Stimulated activated CD4-positive, alpha-beta T cell treated with anti-CD3 and anti-CD28 coated beads, Interleukin-4, amount 100 ng/mL, for 48 hours (primary cell): ENCODE results near the gene PIP4K2A.
A peak's percentile ranks its signal among the peaks of the same experiment; 100 is the strongest.
"Not testable (repeated sequence)": the region's sequence is repeated elsewhere in the genome, so short reads cannot be mapped to it uniquely, and the experiment has no call there.

Experiments
- DNase-seq, 2 donors: peaks; one replicate each; pipeline ENCODE4 v3.0.0-alpha.2; 2020; ENCODE audit warnings: low read depth in 2 of 2

The PIP4K2A gene

DNA sequence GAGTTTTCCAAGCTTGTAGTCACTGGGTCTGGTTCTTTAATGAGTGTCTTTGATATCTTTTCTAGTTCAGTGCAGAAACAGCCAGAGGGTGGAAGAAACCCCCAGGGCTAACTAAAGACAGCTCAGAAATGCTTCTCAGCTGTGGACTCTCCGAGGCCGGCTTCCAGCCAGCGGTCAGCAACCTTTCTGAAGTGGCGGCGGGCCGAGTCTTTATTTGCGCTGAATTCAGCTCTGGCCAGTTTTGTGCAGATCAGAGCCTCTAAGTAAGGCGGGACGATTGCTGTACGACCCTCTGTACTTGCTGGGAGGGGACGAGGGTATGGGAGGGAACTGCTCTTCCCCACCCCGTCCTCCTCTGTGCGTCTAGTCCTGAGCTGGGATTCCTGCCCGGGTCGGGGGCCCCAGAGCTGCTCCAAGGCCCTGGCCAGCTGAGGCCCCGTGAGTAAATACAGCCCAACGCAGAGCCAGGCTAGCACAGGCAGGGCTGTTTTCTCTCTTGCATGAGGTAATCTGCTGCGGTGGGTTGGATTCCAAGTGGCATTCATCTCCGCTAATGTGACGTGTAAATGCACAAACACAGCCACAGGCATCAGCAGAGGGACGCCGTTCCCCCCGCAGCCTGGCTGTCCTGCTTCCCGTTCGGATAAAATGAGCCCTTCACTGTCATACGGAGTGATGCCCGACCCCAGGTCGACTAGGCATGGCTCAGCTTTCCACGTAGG, 159.8 kb downstream of the PIP4K2A start:
- DNase-seq: no peak

DNA sequence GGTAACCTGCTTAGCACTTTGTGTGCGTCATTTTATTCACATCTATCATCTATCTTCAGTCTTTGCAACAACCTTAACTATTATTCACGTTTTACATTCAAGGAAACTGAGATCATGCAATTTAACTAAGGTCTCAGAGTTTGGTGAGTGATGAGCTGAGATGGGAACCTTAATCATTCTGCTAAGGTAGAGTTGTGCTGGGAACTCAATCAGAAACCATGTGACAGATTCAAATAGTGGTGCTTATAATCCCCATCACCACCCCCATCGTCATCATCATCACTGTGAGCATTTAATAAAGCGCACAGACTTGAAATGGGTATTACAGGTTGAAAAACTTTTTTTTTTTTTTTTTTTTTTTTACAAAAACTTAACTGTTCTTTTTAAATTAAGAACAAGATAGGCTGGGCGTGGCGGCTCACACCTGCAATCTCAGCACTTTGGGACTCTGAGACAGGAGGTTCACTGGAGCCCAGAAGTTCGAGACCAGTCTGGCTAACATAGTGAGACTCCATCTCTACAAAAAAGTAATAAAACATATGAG, 160.9 kb downstream of the PIP4K2A start:
- no peak for DNase-seq

DNA sequence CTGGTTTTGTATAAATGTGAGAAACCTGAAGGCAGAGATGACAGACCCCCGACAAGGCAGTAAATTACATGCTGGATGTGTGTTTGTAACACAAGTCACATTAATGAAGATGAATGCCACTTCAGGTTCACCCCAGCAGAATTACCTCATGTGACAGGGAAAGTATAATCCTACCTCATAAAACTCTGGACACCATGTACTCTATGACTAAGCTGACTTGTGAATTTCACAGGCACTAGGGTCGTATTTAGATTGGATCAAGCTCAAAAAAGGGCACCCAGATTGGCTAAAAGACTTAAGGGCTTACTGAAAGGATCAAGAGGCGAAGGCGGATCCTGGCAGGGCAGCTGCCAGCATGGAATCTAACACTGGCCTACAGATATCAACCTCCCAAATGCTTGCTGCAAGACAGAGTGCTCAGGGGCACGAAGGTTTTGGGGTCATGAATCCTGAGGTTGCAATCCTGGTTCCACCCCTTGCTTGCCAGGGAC, 161.4 kb downstream of the PIP4K2A start:
- DNase-seq: no peak

DNA sequence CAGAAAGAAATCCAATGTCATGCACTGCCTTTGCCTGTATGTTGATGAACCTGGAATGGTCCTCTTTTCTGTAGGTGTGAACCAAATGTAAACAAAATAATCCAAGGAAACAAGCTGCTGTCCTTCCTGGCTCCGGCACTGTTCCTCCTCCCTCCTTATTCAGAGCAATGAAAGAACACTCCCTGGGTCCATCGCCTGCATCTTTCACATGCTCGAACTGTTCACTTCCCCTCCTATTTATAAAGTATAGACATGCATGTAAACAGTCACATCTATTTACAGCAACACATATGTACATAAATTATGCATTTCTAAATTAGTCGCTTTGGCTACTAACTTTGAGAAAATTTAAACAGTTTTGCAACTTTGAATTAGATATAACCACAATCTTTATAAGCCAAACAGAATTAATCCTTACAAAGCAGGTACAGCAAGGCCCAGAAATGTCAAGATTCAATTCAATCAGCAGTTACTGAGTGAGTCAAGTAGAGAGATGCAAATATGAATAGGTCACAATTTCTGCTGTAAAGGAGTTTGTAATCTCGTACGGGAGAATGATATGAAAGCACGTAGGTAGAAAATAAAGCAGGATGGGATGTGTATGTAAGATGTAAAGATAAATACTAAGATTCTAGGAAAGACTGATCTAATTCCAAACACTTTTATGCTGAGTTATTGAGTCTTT, 162.6 kb downstream of the PIP4K2A start:
- DNase-seq: no peak

DNA sequence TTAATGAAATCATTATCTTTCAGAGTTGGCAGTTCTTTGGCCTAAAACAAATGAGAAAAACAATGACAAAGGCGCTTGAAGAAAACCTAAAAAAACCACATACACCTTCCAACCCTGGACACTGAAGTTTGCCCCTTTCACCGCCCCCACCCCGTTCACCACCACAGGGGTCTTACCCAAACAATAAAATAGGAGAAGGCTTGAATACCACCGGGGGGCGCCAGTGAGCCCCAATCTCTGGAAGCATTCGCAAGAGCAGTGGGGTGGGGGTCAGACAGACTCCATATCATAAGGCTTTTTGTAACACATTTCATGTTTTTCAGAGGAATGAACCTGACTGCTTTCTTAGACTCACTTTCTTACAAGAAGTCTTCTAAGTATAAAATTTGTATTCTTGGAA, 163.6 kb downstream of the PIP4K2A start:
- DNase-seq: peak; percentile 54 to 65

DNA sequence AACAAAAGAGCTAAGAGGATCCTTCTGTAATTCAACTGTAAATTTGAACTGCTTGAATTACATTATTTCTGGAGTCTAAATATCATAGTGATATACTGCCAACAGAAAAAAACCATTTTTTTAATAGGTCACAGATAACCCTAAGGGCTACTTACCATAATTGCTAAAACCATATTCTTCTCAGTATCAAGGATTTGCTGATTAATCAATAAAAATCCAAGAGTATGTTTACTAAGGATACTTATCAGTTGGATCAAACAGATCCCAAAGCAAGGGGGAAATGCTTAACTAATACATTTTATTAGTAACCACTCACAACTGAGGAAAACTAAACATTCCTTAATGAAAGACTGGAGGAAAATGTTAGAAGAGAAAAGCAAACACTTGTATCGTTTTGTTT, 166.0 kb downstream of the PIP4K2A start:
- DNase-seq: no peak

DNA sequence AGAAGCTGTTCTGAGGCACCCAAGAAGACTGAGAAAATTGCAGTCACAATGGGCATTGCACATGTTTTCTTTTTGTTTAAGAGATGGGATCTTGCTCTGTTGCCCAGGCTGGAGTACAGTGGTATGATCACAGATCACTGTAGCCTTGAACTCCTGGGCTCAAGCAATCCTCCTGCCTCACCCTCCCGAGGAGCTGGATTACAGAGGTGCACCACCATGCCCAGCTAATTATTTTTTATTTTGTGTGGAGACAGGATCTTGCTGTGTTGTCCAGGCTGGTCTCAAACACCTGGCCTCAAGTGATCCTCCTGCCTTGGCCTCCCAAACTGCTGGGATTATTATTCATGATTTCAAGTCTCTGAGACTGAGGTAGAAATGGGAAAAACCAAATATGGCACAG, 168.7 kb downstream of the PIP4K2A start:
- DNase-seq: no peak

DNA sequence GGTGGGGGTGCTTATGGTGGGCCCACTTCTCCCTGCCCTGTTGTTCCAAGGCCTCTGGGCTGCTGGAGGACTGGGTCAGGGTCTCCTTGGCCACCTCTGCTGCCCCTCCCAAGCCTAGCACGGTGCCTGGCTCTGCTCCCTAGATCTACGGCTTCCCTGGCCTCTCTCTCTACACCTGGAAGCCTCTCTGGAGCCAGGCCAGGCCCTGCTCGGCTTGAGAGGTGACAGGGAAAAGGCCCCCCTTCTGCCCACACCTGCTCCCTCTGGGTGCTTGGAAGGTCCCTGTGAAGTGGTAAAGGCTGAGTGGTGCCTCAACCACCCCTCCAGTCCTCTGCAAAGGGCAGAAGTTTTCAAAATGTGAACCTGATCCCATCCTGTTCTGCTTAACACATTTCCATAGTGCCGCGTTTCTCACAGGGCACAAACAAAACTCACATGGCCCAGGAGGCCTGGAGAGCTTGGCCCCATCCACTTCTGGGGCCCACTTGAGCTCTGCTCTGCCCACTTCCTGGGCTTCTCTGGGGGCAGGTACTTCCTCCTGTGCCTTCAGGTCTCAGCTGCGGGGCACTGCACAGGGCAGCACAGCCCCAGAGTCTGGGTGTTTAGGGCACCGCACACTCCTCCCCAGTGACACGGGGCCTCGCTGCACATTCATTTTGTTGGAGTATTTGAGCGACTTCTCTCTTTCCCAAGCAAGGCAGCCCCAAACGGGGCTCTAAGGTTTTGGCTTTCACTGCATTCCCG, 169.9 kb downstream of the PIP4K2A start:
- no peak for DNase-seq

DNA sequence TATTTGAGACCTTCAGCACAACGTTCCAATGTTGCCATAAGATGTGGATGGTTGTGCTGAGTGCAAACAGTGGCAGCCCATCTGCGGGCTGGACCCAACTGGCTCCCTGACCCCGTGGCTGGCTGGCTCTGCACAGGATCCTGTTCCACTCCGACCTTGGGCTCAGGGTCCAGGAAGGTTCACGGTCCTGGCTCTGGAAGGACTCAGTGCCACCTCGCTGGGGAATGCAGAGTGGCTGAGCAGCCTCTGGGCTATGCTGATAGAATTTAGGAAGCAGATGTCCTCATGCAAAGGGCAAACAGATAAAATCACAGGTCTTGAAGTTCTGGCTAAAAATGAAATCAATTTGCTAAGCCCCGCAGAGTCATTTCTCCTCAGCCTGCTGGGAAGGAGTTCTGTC, 171.6 kb downstream of the PIP4K2A start:
- DNase-seq: no peak

DNA sequence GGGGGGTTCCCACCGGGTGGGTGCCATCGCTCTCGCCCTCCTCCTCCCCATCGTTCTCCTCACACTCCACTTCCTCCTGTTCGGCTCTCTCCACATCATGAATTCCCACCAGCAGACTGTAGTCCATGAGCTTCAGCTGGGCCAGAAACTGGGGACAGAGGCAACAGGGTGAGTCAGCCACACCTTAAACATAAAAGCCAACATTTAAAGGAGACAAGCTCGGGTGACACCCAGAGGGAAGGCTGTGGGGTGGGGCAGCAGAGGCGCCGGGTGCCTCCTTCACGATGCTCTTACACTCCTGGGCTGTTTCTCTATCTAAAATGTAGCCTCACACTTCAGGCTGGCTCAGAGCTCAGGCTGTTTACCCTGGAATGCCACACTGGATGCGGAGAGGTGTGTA, 172.5 kb downstream of the PIP4K2A start:
- DNase-seq: no peak

DNA sequence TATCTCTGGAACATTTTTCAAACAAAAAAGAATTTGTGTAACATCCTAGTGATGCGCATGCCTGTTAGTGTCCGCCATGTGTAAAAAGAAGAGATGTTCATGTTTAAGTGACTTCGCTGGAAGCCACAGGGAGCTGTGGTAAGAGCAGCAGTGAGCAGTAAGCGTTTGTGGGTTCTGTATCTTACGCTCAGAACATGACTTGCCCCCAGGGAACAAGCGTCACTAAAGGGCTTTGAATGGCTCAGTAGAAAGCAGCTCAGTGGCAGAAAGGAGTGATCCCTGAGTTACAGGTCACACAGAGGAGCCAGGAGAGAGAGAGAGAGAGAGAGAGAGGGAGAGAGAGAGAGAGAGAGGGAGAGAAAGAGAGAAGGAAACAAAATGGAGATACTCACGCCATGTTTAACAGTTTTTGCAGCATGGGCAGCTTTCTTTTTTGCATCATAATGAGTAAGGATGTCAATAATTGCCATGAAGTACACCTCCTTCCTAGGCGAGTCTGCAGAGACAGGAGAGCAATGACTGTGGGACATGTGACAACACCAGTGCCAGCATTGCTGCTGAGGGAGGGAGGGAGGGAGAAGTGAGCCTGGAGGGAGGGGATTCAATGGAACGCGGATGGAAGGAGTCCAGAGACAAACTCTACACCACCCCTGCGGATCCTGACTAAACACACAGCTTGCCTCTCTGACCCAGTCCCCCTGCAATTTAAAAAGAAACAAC, 174.6 kb downstream of the PIP4K2A start:
- no peak for DNase-seq

DNA sequence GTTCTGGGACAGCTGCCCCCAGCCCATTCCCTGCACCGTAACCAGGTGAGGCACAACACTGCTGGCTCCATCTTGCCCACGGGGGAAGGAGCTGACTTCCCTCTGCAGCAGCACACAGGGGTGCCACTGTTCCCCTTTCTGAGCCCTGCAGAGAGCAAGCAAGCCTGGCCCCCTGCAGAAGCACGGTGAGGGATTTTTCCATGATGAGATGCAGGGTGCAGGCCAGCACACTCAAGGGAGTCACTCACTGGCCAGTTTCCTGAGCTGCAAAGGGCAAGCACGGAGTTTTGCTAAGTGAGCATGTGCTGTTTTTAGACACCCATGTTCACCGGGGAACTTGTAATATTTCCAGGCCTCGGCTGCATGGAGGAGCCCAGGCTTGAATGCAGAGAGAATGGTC, 176.6 kb downstream of the PIP4K2A start:
- DNase-seq: no peak

DNA sequence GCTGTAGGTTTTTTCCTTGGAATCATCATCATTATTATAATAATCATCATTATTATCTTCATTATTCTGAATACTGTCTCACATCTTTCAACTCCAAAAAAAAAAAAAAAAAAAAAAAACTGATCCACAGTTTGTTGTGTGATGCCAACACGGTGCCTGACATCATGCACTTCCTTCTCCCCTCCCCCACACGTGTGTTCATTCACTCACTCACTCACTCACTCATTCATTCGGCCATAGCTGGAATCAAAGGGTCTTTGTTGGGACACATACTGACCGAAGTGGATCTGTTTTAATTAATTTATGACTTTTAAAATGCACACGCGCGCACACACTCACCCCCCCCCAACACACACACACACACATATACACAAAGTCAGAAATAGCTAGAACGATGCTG, 177.8 kb downstream of the PIP4K2A start:
- no peak for DNase-seq

DNA sequence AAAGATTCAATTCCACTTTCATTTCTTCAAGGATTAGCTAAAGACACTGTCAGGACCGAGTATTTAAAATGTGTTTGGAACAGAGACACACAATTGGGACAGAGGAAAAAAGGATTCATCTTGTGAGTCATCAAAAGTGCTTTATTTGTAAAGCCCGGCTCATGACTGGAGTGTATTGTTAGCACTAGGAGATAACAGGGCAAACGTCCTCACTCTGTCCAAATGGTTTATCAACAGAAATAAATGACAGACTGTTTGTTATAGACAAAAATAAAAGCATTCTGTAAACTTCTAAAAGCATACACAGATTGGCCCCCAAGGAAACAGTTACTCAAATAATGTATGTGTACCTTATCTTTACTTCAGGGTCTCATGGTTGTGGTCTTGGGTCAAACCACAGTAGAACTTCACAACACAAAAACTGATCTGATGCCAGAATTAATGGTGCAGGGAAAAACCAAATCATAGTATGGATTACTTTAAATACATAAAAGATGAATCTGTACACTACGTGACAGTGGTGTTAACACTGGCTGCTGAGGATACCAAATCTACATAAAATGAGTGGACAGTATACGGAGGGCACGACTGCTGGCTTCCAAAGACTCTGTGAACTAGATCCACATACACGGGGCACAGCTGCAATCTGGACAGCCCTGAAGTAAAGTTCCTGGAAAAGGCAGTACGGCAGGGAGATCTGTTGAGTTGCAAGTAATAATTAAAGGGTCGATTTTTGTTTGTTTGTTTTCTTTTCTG, 179.4 kb downstream of the PIP4K2A start:
- DNase-seq: no peak

DNA sequence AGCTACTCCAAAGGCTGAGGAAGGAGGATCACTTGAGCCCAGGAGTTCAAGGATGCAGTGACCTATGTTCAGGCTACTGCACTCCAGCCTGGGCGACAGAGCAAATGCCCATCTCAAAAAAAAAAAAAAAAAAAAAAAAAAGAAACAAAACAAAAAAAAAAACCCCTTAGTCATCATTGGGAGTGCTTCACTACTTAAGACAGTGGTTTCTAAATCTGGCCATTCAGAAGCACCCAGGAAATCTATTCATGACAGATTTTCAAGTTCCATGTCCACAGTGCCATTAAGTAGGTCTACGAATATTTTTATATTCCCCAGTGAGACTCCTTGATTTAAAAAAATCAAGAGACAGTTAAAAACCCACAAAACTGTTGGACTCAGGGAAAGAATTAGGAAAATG, 182.9 kb downstream of the PIP4K2A start:
- DNase-seq: no peak

DNA sequence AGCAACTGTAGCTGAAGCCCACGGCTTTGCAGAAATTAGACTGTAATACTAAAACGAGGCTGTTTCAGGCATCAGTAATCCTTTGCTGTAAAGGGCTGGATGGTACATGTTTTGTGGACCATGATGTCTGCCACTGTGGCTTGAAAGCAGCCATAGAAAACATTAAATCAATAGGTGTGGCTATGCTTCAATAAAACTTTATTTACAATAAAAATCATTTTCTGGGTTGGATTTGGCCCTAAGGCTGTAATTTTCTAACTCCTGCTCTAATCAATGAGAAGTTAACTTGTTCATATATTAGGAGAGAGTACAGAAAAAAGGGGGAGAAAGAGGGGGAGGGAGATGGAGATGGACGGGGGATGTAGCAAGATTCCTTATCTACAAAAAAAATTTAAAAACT, 183.4 kb downstream of the PIP4K2A start:
- DNase-seq: no peak

DNA sequence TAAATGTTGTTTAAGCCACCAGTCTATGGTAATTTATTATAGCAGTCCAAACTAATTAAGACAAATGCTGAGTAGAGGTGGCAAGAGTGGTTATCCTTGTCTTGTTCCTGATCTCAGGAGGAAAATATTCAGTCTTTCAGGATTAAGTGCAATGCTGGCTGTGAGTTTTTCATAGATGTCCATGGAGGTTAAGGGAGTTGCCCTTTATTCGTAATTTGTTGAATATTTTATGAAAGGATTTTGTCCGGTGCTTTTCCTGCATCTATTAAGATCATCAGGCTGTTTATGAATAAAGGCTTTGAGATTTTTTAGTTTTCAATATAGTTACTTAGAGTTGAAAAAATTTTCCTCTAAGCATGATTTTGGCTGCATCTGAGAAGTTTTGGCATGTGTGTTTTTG, 186.9 kb downstream of the PIP4K2A start:
- DNase-seq: no peak

DNA sequence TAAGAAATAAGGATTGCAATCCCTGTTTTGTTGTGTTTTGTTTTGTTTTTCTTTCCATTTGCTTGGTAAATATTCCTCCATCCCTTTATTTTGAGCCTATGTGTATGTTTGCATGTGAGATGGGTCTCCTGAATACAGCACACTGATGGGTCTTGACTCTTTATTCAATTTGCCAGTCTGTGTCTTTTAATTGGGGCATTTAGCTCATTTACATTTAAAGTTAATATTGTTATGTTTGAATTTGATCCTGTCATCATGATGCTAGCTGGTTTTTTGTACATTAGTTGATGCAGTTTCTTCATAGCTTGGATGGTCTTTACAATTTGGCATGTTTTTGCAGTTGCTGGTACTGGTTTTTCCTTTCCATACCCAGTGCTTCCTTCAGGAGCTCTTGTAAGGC, 190.0 kb downstream of the PIP4K2A start:
- not testable (repeated sequence) for DNase-seq

DNA sequence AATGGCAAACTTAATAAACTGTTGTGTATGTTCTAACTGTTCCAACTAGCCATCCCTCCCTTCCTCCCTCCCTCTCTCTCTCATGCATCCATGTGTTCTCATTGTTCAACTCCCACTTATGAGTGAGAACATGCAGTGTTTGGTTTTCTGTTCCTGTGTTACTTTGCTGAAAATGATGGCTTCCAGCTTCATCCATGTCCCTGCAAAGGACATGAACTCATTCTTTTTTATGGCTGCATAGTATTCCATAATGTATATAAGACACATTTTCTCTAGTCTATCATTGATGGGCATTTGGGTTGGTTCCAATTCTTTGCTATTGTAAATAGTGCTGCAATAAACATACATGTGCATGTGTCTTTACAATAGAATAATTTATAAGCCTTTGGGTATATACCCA, 193.7 kb downstream of the PIP4K2A start:
- DNase-seq: not testable (repeated sequence)

DNA sequence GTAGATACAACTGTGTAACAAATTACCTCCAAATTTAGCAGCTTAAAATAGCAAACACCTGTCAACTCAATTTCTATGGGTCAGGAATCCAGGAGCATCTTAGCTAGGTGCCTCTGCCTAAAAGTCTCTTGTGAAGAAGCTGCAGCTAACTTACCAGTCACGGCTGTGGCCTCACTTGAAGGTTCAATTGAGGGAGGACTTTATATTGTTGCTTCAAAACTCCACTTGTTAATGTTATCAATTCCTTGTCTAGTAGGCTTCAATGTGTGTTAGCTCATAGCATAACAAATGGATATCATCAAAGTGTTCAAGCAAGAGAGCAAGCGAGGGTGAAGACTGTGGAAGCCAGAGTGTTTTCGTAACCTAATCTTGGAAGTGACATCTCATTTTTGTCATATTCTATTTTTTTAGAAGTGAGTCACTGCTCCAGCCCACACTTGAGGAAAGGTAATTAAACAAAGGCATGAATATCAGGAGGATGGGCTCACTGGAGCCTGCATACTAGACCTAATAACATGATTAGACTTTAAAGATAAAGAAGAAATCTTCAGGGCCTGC, 196.1 kb downstream of the PIP4K2A start:
- DNase-seq: no peak

DNA sequence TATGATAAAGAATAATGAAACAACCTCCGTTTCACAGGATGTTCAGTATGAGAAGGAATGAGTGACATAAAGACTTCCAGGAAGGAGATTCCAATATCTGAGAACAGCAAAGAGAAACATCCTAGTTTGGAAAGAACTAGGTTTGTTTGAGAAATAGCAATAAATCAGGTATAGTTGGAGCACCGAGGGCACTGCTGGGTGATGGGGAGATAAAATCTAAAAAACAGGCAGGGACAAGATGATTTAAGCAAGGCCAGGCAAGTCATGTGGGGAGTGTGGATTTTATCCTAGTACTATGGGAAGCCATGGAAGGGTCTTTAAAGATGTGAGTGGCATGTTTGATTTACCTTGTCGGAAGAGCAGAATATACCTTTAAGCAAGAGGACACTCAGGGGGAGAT, 199.4 kb downstream of the PIP4K2A start:
- no peak for DNase-seq
